OCI-LY1 (cell line): Measurements from ENCODE around the gene BMPR2.

Experiments used
- H2AFZ ChIP-seq: fragments of 200-600 bp; sonication (generic), shearing (Covaris generic); 2 replicates; pipeline ENCODE4 v1.6.0; 2014; ENCODE audit warnings: antibody characterized with exemption, mild to moderate bottlenecking, low read length
- H3F3A ChIP-seq: fragments of 200-600 bp; sonication (generic), shearing (Covaris generic); 2 replicates; pipeline ENCODE4 v1.6.0; 2014; ENCODE audit warnings: mild to moderate bottlenecking, antibody characterized with exemption, low read length, moderate library complexity; ENCODE audit not compliant: insufficient read depth
- H3K27ac ChIP-seq: fragments of 200-600 bp; sonication (generic); 2 replicates; pipeline ENCODE4 v1.5.1; 2014; ENCODE audit warnings: low read length, mixed run types, mild to moderate bottlenecking, low read depth; ENCODE audit not compliant: poor library complexity, severe bottlenecking
- H3K27me3 ChIP-seq: fragments of 200-600 bp; sonication (generic); 2 replicates; pipeline ENCODE4 v1.6.0; 2014; ENCODE audit warnings: antibody characterized with exemption, mild to moderate bottlenecking, low read length, moderate library complexity; ENCODE audit not compliant: insufficient read depth
- H3K36me3 ChIP-seq: fragments of 200-600 bp; sonication (generic); 2 replicates; pipeline ENCODE4 v1.6.1; 2014; ENCODE audit warnings: mild to moderate bottlenecking, antibody characterized with exemption, low read length, moderate library complexity, mixed read lengths; ENCODE audit not compliant: insufficient read depth
- H3K4me1 ChIP-seq: fragments of 200-600 bp; sonication (generic); 2 replicates; pipeline ENCODE4 v1.5.1; 2014; ENCODE audit warnings: mild to moderate bottlenecking, low read length, moderate library complexity; ENCODE audit not compliant: insufficient read depth, severe bottlenecking
- H3K4me2 ChIP-seq: fragments of 200-600 bp; sonication (generic), shearing (Covaris generic); 2 replicates; pipeline ENCODE4 v1.6.1; 2014; ENCODE audit warnings: low read length
- H3K4me3 ChIP-seq: fragments of 200-600 bp; sonication (generic); 2 replicates; pipeline ENCODE4 v1.5.1; 2014; ENCODE audit warnings: low read length, low read depth, mild to moderate bottlenecking, mixed read lengths; ENCODE audit not compliant: poor library complexity, severe bottlenecking
- H3K79me2 ChIP-seq: fragments of 200-600 bp; shearing (Covaris generic); 2 replicates; pipeline ENCODE4 v1.6.1; 2016; ENCODE audit warnings: mixed run types, low read length, mixed read lengths; ENCODE audit not compliant: insufficient read depth
- H3K9ac ChIP-seq: fragments of 200-600 bp; sonication (generic), shearing (Covaris generic); 2 replicates; pipeline ENCODE4 v1.6.1; 2014; ENCODE audit warnings: mild to moderate bottlenecking, low read length, mixed read lengths
- H3K9me2 ChIP-seq: fragments of 200-600 bp; sonication (generic), shearing (Covaris generic); 2 replicates; pipeline ENCODE4 v1.6.1; 2014; ENCODE audit warnings: low read depth, mild to moderate bottlenecking, low read length, mixed read lengths
- H3K9me3 ChIP-seq: fragments of 200-600 bp; shearing (Covaris generic); 2 replicates; pipeline ENCODE4 v1.6.1; 2014; ENCODE audit warnings: low read length, mixed read lengths
- H4K20me1 ChIP-seq: fragments of 200-600 bp; sonication (generic), shearing (Covaris generic); 2 replicates; pipeline ENCODE4 v1.6.0; 2016; ENCODE audit warnings: mild to moderate bottlenecking, low read length; ENCODE audit not compliant: insufficient read depth
- EZH2 ChIP-seq: fragments of 200-600 bp; sonication (generic), shearing (Covaris generic); IDR thresholded peaks from 2 replicates; pipeline ENCODE4 v1.8.0; 2017; ENCODE audit warnings: borderline replicate concordance, mixed run types, mild to moderate bottlenecking, antibody characterized with exemption, low read length, moderate library complexity, mixed read lengths
- TF ChIP-seq, protein P1 (sequence below): fragments of 200-600 bp; sonication (generic), shearing (Covaris generic); IDR thresholded peaks from 2 replicates; pipeline ENCODE4 v1.5.1; 2017; ENCODE audit warnings: mild to moderate bottlenecking, antibody characterized with exemption, low read length, moderate library complexity, mixed read lengths

BMPR2 gene

DNA sequence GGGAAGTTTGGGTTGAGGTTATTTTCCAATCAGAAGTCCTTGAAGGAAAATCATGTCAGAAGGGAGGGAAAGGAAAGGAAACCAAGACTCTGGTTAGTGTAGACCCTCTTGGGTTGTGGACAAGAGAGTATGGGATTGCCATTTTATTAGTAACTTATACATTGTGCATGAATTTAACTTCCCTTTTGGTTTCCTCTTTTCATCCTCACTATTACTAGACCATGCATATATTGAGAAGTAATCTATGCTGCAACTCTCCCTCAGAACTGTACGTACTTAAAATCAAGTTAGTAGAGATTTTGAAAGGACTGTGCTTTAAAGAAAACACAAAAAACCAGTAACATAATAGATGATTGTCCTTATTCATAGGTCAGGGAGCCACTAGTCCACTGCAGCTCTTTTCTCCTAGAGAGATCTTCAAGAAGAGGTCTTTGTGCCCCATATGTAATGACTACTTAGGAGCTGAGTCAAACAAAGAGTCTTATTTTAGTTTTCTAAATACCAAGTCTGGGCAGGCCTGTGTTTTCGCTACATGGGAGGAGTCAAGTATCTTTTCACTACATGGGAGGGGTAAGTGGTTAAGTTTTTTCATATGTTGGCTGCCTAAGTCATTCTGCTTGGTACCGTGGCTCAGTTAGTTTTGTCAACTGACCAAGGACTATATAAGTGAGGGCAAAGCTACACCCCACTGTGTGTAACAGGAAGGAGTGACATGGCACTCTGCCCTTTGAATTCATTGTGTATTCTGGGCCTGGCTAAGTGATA lies 233.4 kb downstream of the BMPR2 start:
- H3K9me2 ChIP-seq, result no peaks in the 10 kb centered on the region
- no peak overlapping the region for H3K27ac ChIP-seq
- H3K79me2 ChIP-seq, result no peaks in the 10 kb centered on the region
- H3K4me3 ChIP-seq, result no peak overlapping the region
- H3K27me3 ChIP-seq, result no peaks in the 10 kb centered on the region; the same call in 1 of the 2 replicates
- H3K36me3 ChIP-seq, result no peaks in the 10 kb centered on the region
- H4K20me1 ChIP-seq, result no peaks in the 10 kb centered on the region
- H3K4me1 ChIP-seq, result no peaks in the 10 kb centered on the region
- no peak overlapping the region for H3K4me2 ChIP-seq
- H3K9ac ChIP-seq, result no peak overlapping the region
- H3F3A ChIP-seq, result no peaks in the 10 kb centered on the region
- H2AFZ ChIP-seq, result no peak overlapping the region
- no peak for TF ChIP-seq EZH2
- TF ChIP-seq, protein P1, sequence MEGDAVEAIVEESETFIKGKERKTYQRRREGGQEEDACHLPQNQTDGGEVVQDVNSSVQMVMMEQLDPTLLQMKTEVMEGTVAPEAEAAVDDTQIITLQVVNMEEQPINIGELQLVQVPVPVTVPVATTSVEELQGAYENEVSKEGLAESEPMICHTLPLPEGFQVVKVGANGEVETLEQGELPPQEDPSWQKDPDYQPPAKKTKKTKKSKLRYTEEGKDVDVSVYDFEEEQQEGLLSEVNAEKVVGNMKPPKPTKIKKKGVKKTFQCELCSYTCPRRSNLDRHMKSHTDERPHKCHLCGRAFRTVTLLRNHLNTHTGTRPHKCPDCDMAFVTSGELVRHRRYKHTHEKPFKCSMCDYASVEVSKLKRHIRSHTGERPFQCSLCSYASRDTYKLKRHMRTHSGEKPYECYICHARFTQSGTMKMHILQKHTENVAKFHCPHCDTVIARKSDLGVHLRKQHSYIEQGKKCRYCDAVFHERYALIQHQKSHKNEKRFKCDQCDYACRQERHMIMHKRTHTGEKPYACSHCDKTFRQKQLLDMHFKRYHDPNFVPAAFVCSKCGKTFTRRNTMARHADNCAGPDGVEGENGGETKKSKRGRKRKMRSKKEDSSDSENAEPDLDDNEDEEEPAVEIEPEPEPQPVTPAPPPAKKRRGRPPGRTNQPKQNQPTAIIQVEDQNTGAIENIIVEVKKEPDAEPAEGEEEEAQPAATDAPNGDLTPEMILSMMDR, result no peak
- H3K9me3 ChIP-seq, result no peaks in the 10 kb centered on the region

DNA sequence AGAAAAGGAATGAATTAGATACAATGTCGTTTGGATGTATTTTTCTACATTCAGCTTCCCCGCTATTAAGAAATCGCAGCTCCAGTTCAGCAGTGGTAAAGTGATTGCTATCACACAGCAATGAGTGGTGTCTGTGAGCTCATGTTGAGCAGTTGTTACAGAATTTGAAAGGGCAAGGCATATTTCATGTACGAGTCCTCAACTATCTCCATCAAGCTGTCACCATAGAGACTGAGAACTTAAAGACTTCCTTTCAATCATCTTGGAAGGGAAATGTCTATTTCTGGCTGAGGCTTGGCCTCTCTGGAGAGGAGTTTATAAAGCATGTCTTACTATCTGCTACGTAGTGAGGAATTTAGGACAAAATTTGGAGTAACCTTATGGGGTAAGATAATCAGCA lies 234.3 kb downstream of the BMPR2 start:
- H3K4me3 ChIP-seq, result no peak overlapping the region
- no peaks in the 10 kb centered on the region for H3K9me3 ChIP-seq
- TF ChIP-seq, protein P1, result no peak
- no peak for TF ChIP-seq EZH2
- no peaks in the 10 kb centered on the region for H3K79me2 ChIP-seq
- no peak overlapping the region for H2AFZ ChIP-seq
- H3K4me1 ChIP-seq, result no peaks in the 10 kb centered on the region
- no peak overlapping the region for H3K9ac ChIP-seq
- H3K27ac ChIP-seq, result no peak overlapping the region
- H3K36me3 ChIP-seq, result no peaks in the 10 kb centered on the region
- H4K20me1 ChIP-seq, result no peaks in the 10 kb centered on the region
- no peaks in the 10 kb centered on the region for H3K9me2 ChIP-seq
- no peak overlapping the region for H3K4me2 ChIP-seq
- H3K27me3 ChIP-seq, result no peaks in the 10 kb centered on the region; the same call in 1 of the 2 replicates
- H3F3A ChIP-seq, result no peaks in the 10 kb centered on the region

DNA sequence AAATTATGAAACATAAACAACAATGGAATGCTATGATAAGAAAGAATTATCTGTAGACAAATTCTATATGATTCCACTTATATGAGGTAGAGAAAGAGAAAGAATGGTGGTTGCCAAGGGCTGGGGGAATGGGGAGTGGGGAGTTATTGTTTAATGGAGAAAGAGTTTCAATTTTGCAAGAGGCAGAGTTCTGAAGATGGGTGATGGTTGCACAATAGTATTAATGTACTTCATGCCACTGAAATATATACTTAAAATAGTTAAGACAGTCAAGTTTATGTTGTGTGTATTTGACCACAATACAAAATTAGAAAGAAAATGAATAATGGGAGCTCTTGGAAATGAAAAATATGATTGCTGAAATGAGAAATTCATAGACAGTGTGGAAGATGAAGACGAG lies 236.0 kb downstream of the BMPR2 start:
- Histone ChIP-seq H3K9ac (no peak overlapping the region), H3K4me1 (no peaks in the 10 kb centered on the region), H3K27ac (no peak overlapping the region), H3F3A (no peaks in the 10 kb centered on the region), H3K9me2 (no peaks in the 10 kb centered on the region), H3K27me3 (no peaks in the 10 kb centered on the region; the same call in 1 of the 2 replicates), H2AFZ (no peak overlapping the region), H3K4me2 (no peak overlapping the region), H3K4me3 (no peak overlapping the region), H3K9me3 (no peaks in the 10 kb centered on the region), H3K79me2 (no peaks in the 10 kb centered on the region), H3K36me3 (no peaks in the 10 kb centered on the region), H4K20me1 (no peaks in the 10 kb centered on the region)
- TF ChIP-seq, protein P1, result no peak
- TF ChIP-seq EZH2, result no peak
